Gastrocnemius medialis (tissue), 4 donors: ENCODE data around the gene STN1. TPM values are rescaled to one million over a fixed set of nuclear protein-coding genes. Genes with fewer than 3 reads are reported as not detected.

Experiments used
- ATAC-seq, 2 donors: fragments of 150-250 bp; one replicate each; pipeline ENCODE4 v1.9.1; 2016
- DNase-seq, 2 donors: peaks; one replicate each; pipeline ENCODE4 v3.0.0-alpha.2; 2019
- H3K27ac ChIP-seq, 4 donors: fragments of 200-600 bp; sonication (generic); 1 replicate in 1 of 4; 2 replicates in 3 of 4; pipeline ENCODE4 v1.5.1; 2016 to 2018; ENCODE audit warnings: mild to moderate bottlenecking in 2 of 4, moderate library complexity in 1 of 4
- H3K27me3 ChIP-seq, 3 donors: fragments of 200-600 bp; sonication (generic) in 2 of 3; 1 replicate in 1 of 3; 2 replicates in 2 of 3; pipeline versions ENCODE4 v1.5.1 to v1.6.0; 2016 to 2019; ENCODE audit warnings: mild to moderate bottlenecking in 1 of 3, moderate library complexity in 1 of 3
- H3K36me3 ChIP-seq, 2 donors: fragments of 200-600 bp; sonication (generic) in 1 of 2; one replicate each; pipeline ENCODE4 v1.5.1; 2017 to 2018
- H3K4me1 ChIP-seq, 2 donors: fragments of 200-600 bp; sonication (generic) in 1 of 2; one replicate each; pipeline ENCODE4 v1.5.1; 2016 to 2017; ENCODE audit warnings: mild to moderate bottlenecking in 2 of 2
- H3K4me3 ChIP-seq, 4 donors: fragments of 200-600 bp; sonication (generic) in 3 of 4; 1 replicate in 1 of 4; 2 replicates in 3 of 4; pipeline ENCODE4 v1.5.1; 2016 to 2019; ENCODE audit warnings: mild to moderate bottlenecking in 2 of 4
- H3K9me3 ChIP-seq, 3 donors: fragments of 200-600 bp; sonication (generic) in 2 of 3; 1 replicate in 1 of 3; 2 replicates in 2 of 3; pipeline ENCODE4 v1.5.1; 2016 to 2019
- POLR2A ChIP-seq, 2 donors: fragments of 450-650 bp; IDR thresholded peaks; one replicate each; pipeline ENCODE4 v1.6.1; 2017; ENCODE audit warnings: antibody characterized with exemption in 2 of 2, mild to moderate bottlenecking in 2 of 2, moderate library complexity in 2 of 2
- in situ Hi-C, 4 donors: fragments of 200-750 bp; cut with MboI; loops; one replicate each; pipeline versions ENCODE4 v1.15.0 to v1.8.0; 2017; ENCODE audit warnings: low sequenced_read_pairs in 4 of 4
- intact Hi-C: fragments of 100-400 bp; cut with DNase I; formaldehyde crosslinking; loops from one replicate; pipeline ENCODE4 v1.15.1; 2023; ENCODE audit warnings: low total_unique reads
- total RNA-seq, 4 donors: library from RNA; depleted of rRNA; stranded (reverse); fragments of >200 nt; gene quantifications; one replicate each; pipeline versions ENCODE4 v1.1.0 to v1.2.3, GENCODE V29; 2016
- TF ChIP-seq, protein P1 (sequence below), 5 experiments: fragments of 450-650 bp in 3 of 5; fragments of 200-600 bp in 2 of 5; sonication (generic) in 2 of 5; IDR thresholded peaks in 4 of 5; conservative IDR thresholded peaks in 1 of 5; 1 replicate in 4 of 5; 2 replicates in 1 of 5; pipeline ENCODE4 v1.5.1; 2016 to 2019; ENCODE audit warnings: antibody characterized with exemption in 5 of 5, mild to moderate bottlenecking in 3 of 5, moderate library complexity in 3 of 5

STN1 gene, protein sequence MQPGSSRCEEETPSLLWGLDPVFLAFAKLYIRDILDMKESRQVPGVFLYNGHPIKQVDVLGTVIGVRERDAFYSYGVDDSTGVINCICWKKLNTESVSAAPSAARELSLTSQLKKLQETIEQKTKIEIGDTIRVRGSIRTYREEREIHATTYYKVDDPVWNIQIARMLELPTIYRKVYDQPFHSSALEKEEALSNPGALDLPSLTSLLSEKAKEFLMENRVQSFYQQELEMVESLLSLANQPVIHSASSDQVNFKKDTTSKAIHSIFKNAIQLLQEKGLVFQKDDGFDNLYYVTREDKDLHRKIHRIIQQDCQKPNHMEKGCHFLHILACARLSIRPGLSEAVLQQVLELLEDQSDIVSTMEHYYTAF
- total RNA-seq, result 10 to 100 TPM; 15.1 to 24.7 (median 20.5) TPM

DNA sequence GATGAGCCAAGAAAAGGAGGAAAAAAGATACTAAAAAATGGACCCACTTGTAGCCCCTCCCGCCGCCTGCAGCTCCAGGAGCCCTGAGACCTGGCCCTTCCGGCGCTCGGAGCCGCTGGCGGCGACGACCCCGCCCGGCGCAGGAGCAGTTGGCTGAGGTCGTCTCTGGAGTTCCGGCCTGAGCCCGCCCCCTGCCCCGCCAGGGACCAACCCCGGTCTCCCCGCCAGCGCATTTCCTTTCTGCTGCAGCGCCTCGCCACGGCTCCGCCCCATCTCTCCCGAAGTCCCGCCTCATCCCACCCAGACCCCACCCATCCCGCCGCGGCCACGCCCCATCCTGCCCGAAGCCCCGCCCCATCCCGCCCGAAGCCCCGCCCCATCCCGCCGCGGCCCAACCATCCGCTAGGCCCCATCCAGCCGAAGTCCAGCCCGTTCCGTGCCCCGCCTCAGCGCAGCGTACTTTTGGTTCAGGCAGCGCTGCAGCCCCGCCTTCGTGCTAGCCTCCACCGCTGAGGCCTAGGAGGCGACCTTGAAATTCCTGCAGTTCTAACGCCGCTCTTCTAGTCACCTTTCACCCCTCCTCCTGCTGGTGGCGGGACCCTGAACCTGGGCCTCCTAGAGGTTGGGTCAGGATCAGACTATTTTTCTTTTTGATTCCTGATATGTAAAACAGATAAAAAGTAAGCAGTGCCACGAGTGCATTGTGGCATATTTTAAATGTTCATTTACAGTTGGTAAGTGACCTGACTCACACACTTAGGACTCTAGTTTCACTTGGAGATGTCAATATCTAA lies at the start of gene STN1:
Gene STN1, minus strand, starts transcription at position 132 of the 794 bp plus-strand sequence. CDS start 590 bp downstream, outside the sequence.
- H3K27ac ChIP-seq, result peak within 1 kb of the TSS; percentile 92 to 98 (median 96)
- peak within 1 kb of the TSS; percentile 85 to 95 (median 89) for H3K4me3 ChIP-seq
- intact Hi-C loops (loop anchor here (2.0 to 10.0 kb wide), 5 partner anchors 29 to 417 kb away; partner anchors contain the start of genes GSTO1, ITPRIP and SLK), in situ Hi-C loops (loop anchor here in 1 of 4 donors (25.0 kb wide), 1 partner anchor 194 kb away; the partner anchor contains the start of gene SFR1)
- peaks cover 31 to 33% of the 10 kb centered on the region in 2 donors for H3K4me1 ChIP-seq
- no peaks in the 10 kb centered on the region for H3K9me3 ChIP-seq
- H3K36me3 ChIP-seq, result no peaks in the 10 kb centered on the region
- TF ChIP-seq POLR2A (IDR thresholded peaks at IDR 0.05), result peak; percentile 96 to 97
- TF ChIP-seq, protein P1, sequence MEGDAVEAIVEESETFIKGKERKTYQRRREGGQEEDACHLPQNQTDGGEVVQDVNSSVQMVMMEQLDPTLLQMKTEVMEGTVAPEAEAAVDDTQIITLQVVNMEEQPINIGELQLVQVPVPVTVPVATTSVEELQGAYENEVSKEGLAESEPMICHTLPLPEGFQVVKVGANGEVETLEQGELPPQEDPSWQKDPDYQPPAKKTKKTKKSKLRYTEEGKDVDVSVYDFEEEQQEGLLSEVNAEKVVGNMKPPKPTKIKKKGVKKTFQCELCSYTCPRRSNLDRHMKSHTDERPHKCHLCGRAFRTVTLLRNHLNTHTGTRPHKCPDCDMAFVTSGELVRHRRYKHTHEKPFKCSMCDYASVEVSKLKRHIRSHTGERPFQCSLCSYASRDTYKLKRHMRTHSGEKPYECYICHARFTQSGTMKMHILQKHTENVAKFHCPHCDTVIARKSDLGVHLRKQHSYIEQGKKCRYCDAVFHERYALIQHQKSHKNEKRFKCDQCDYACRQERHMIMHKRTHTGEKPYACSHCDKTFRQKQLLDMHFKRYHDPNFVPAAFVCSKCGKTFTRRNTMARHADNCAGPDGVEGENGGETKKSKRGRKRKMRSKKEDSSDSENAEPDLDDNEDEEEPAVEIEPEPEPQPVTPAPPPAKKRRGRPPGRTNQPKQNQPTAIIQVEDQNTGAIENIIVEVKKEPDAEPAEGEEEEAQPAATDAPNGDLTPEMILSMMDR (IDR thresholded peaks at IDR 0.05 in 4 of 5, conservative IDR thresholded peaks at IDR 0.05 in 1 of 5), result peak in 1 of 5 experiments; percentile 12
- DNase-seq, result peak; percentile 98
- H3K27me3 ChIP-seq, result no peaks in the 10 kb centered on the region
- peak; percentile 90 to 92 for ATAC-seq

DNA sequence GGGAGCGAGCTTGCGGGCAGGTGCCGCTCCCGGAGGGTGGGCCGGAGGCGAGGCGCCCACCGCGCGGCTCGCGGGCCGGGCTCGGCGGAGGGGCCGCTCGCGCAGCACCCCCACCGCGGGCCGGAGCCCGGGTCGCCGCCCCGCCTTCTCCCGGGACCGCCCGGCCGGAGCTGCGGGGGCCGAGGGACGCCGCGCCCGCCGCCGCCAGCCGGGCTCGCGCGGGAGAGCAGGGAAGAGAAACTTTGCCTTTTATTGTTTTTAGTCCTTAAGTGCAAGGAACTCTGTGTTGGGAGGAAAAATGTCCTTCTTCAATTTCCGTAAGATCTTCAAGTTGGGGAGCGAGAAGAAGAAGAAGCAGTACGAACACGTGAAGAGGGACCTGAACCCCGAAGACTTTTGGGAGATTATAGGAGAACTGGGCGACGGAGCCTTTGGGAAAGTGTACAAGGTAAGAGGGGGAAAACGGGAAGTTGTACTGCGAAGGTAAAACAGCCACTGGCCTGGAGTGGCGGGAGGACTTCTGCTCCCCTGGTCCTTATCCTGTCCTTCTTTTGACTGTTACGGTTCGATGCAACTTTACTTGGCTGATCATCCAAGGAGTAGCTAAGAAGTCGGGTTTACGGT lies 49.6 kb upstream of the STN1 start:
- no peaks in the 10 kb centered on the region for H3K27me3 ChIP-seq
- H3K4me3 ChIP-seq, result peak overlapping the region; percentile 71 to 97 (median 82)
- H3K9me3 ChIP-seq, result no peaks in the 10 kb centered on the region
- intact Hi-C loops (loop anchor here (1.0 to 10.0 kb wide), 5 partner anchors 49 to 287 kb away; partner anchors contain the start of genes GSTO1 and STN1), in situ Hi-C loops (loop anchor here in 1 of 4 donors (10.0 kb wide), 1 partner anchor 157 kb away; the partner anchor contains the start of gene SFR1)
- peak overlapping the region; percentile 89 to 99 (median 92) for H3K27ac ChIP-seq
- no peak for DNase-seq
- peaks cover 32 to 35% of the 10 kb centered on the region in 2 donors for H3K4me1 ChIP-seq
- no peaks in the 10 kb centered on the region for H3K36me3 ChIP-seq
- ATAC-seq, result peak; percentile 74 to 80
- TF ChIP-seq POLR2A (IDR thresholded peaks at IDR 0.05), result no peak
- TF ChIP-seq, protein P1 (IDR thresholded peaks at IDR 0.05 in 4 of 5, conservative IDR thresholded peaks at IDR 0.05 in 1 of 5), result peak in 1 of 5 experiments; percentile 3

DNA sequence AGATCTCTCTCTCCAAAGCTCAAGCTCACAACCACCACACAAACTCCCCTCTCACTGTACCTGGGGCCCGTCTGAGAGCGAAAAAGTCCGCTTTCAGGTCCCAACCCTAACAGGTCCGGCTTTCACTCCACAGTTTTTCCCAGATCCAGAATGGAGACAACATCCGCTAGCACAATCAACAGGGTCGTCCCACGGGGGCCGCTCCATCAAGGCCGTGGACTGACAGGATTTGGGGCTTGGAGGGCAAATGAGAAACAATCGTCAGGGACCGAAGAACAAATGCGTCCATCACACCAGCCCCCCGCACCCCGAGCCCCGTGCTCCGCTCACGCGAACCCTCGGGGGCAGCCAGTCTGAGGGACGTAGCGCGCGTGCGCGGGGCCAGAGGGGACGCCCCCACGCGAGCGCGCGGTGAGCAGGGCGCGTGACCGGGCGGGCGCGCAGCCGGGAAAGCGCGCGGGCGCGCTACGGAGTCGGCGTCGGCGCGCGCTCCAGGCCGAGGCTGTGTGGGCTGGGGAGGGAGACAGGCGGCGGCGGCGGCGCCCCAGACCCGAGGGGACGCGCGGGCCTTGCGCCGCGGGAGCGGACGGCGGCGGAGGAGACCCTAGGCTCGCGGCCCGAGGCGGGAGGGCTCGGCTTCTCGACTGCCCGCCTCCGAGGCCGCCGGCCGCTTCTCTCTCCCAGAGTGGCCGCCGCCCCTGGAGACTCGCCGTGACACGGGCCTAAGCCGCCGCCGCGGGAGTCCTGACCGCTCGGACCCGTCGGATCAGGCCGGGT lies 48.9 kb upstream of the STN1 start, which contains the start of gene SLK:
Gene SLK, plus strand, starts transcription at position 470 of the 777 bp plus-strand sequence. CDS start 606 bp downstream, outside the sequence.
- intact Hi-C loops, result loop anchor here (1.0 to 10.0 kb wide), 5 partner anchors 48 to 288 kb away; partner anchors contain the start of genes GSTO1 and STN1
- H3K4me1 ChIP-seq, result peaks cover 32 to 34% of the 10 kb centered on the region in 2 donors
- H3K36me3 ChIP-seq, result no peaks in the 10 kb centered on the region

More for the DNA sequence above, 48.9 kb upstream of the STN1 start, which contains the start of gene SLK:
- H3K9me3 ChIP-seq, result no peaks in the 10 kb centered on the region
- peak within 1 kb of the TSS; percentile 89 to 99 (median 92) for H3K27ac ChIP-seq
- in situ Hi-C loops, result loop anchor here in 1 of 4 donors (10.0 kb wide), 1 partner anchor 158 kb away; the partner anchor contains the start of gene SFR1
- peak within 1 kb of the TSS; percentile 71 to 97 (median 82) for H3K4me3 ChIP-seq
- peak; percentile 98 for TF ChIP-seq POLR2A (IDR thresholded peaks at IDR 0.05)
- TF ChIP-seq, protein P1 (IDR thresholded peaks at IDR 0.05 in 4 of 5, conservative IDR thresholded peaks at IDR 0.05 in 1 of 5), result peak in 1 of 5 experiments; percentile 20
- DNase-seq (peak; percentile 68 to 80), ATAC-seq (peak; percentile 88 to 91)
- no peaks in the 10 kb centered on the region for H3K27me3 ChIP-seq
